Endothelial cell of hepatic sinusoid (primary cell): Measurements from ENCODE around the gene IRX3.

Source experiments
- in situ Hi-C: cut with HindIII; loops from 2 replicates; pipeline ENCODE4 v1.10.0; 2017; ENCODE audit warnings: low sequenced_read_pairs

The IRX3 gene

DNA sequence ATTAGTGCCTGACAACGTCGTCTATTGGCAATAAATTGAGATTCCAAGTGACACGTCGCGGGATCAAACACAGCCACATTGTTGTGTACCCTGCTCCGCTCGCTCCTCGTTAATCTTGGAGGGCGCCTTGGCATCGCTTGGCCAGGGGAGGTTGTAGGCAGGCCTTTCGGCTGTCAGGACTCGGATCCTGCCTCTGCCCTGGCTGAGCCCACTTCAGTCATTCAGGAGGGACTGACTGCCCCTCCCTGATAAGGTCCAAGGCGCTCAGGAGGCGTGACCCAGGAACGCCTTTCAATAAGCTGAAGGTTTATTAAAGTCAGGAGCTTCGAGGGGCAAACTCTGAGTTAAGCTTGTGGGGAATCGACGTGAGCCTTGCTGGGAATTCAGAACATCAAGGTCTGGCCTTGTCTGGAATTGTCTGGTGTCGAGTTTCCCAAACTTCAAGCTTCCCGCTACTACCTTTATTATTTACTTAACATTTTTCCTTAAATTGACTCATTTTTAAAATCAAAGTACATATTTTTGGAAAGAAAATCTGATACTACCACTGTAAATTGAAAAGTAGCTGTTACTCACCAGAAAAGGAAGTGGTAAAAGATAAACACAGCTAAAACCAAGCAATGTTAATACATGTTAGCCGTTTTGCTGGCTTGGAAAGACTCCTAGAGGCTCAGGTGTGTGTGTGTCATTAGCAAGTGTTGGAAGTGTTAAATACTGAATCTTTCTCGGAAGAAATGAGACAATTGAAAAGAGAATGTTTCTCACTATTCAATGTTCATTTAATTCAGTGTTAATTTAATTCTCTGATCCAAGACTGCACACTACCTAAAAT is 5.3 kb upstream of the IRX3 start:
- in situ Hi-C loops = no loop called here

DNA sequence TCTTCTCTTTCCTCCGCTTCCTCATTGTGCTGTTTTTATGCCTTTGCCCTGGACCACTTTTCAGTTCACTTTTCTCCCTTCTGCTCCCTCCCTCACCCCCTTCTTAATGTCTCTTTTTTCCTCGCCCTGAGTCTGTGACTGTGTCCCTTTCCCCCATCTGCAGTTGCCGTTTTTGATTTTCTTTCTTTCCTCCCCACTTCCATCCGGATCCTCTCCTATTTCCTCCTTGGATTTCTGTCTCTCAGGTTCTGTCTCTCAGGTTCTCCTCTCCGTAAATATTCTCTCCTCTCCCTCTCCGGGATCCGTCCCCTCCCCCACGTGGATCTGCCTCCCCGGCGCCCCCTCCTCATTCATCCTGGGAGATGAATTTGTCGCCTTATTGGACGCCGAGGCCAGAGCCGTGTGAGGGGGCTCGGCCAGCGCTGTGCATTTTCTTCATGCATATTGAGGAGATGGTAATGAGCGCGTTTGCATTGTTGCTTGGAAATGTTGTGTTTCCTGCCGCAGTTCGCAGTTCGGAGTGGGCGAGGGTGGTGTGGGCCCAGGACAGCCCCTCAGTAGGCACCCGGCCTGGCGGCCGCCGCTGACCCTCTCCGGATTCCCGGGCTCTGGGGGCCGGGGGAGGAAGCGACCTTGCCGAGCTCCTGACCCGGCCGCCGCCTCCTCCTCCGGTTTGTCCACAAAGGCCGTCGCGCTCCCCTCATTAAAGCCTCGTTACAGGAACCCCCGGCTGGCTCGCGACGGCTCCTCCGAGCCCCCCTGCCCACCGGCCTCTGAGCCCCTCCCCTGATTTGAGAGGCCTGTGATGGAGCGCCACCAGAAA is 4.5 kb upstream of the IRX3 start:
- in situ Hi-C loops = no loop called here

GRCh38 chr16:54289945-54290832 is 3.6 kb upstream of the IRX3 start:
- in situ Hi-C loops = loop anchor here (10.0 kb wide), 2 partner anchors 515 to 645 kb away; partner anchors contain the start of gene IRX5

DNA sequence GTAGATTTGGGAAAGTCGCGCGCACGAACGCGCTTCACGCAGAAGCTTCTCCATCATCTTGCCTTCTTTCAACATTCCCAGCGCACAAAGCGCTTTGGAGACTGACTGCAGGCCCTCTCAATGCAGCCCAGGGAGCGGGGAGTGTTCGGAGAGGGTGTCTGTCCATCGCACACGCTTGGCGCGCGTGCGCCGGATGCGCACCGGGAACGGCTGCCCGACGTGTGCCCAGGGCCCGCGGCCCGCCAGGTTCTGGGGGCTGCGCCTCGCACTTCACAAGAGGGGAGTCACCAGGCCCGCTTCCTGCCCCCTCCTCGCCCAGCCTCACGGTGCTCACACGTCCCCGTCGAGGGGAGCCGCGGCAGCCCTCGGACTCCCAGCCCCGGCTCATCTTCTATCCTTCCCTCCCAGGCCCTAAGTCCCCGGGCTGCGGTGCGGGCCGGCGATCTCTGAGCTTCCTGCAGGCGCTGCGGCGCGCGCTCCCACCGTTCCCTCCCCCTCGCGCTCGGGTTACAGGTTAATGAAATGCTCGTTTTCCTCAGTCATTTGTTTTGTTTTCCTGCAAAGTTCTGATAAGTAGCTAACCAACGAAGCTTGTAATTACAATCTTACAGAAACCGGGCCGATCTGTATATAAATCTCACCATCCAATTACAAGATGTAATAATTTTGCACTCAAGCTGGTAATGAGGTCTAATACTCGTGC is 2.8 kb upstream of the IRX3 start:
- in situ Hi-C loops = loop anchor here (10.0 kb wide), 2 partner anchors 515 to 645 kb away; partner anchors contain the start of gene IRX5

GRCh38 chr16:54288835-54289241 is 2.3 kb upstream of the IRX3 start:
- in situ Hi-C loops = loop anchor here (10.0 kb wide), 2 partner anchors 514 to 646 kb away; partner anchors contain the start of gene IRX5

GRCh38 chr16:54288030-54288834 is 1.6 kb upstream of the IRX3 start:
- in situ Hi-C loops = loop anchor here (10.0 kb wide), 2 partner anchors 513 to 647 kb away; partner anchors contain the start of gene IRX5

DNA sequence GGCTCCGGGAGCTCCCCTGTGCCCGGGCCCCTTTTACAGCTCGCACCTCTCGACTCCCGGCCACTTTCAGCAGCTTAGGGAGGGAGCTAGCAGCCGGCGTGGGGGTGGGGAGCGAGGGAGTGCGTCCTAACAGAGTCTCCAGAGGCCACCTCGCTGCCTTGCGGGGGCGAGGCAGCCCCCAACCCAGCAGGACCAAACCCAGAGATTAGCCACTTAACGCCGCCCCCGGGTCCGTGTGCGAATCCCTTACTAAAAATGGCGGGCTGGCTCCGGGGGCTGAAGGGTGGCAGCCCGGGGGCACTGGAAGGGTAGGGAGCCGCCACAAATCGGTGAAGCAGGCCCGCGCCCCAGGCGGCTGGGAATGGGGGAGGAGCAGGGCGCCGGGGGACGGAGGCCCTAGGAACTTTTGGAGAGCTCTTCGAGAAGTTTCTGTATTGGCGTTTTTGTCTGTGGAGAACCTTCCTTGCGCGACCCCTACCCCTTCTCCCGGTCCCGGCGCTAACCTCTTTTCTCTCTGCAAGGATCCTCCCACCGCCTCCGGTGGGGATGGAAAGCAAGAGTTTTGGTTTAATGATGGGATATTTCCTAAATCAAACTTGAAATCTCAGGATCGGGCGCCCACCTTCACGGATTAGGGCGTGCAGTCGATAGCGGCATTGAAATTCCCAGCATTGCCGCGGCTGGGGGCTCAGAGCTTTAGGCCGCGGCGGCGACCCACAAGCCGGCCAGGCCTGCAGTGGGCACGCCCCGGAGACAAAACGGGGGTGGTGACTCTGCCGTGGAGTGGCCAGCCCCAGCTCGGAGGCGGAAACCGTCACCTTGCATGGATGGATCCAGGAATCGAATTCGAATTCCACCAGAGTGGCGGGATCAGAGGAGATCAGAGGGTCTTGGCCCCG is 793 bp upstream of the IRX3 start:
- in situ Hi-C loops = loop anchor here (10.0 kb wide), 2 partner anchors 513 to 647 kb away; partner anchors contain the start of gene IRX5

GRCh38 chr16:54286090-54286365 is 559 bp downstream of the IRX3 start:
- in situ Hi-C loops = loop anchor here (10.0 kb wide), 2 partner anchors 511 to 649 kb away; partner anchors contain the start of gene IRX5

- in situ Hi-C loops = loop anchor here (10.0 kb wide), 2 partner anchors 511 to 649 kb away; partner anchors contain the start of gene IRX5
Observed at GRCh38 chr16:54285414-54286089, 1.0 kb downstream of the IRX3 start.

- in situ Hi-C loops = loop anchor here (5.0 to 10.0 kb wide), 3 partner anchors 510 to 738 kb away; partner anchors contain the start of gene IRX5
Observed at GRCh38 chr16:54284931-54285413, 1.6 kb downstream of the IRX3 start.

DNA sequence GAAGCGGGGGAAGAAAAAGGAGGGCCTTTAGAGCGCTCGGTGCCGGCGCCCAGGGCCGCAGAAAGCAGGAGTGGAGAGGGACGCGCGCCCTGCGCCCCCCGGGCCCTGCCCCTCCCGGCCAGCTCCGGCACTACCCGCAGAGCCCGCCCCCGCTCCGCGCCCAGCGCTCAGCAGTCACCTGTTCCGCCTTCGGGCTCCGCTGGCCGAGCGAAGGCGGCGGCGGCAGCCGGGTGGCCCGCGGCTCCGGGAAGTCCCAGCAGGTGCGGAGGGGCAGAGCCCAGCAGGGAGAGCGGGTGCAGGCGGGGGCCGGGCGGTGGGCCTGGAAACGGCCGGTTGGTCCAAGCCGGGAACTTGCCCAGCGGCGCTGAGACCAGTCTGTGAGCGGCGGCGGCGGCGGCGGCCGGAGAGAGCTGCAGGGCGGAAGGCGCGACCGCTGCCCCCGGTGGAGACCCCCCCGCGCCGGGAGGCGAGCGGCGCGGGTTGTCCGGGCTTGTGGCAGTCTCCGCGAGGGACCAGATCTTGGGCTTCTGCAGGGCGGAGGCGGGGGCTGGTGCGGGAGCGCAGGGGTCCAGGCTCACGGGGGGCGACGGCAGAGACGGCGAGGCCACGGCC is 2.2 kb downstream of the IRX3 start:
- in situ Hi-C loops = loop anchor here (5.0 to 10.0 kb wide), 3 partner anchors 510 to 737 kb away; partner anchors contain the start of gene IRX5

GRCh38 chr16:54283725-54284318 is 2.8 kb downstream of the IRX3 start:
- in situ Hi-C loops = loop anchor here (5.0 to 10.0 kb wide), 3 partner anchors 509 to 737 kb away; partner anchors contain the start of gene IRX5

GRCh38 chr16:54282928-54283724 is 3.5 kb downstream of the IRX3 start:
- in situ Hi-C loops = loop anchor here (5.0 to 10.0 kb wide), 3 partner anchors 508 to 736 kb away; partner anchors contain the start of gene IRX5

DNA sequence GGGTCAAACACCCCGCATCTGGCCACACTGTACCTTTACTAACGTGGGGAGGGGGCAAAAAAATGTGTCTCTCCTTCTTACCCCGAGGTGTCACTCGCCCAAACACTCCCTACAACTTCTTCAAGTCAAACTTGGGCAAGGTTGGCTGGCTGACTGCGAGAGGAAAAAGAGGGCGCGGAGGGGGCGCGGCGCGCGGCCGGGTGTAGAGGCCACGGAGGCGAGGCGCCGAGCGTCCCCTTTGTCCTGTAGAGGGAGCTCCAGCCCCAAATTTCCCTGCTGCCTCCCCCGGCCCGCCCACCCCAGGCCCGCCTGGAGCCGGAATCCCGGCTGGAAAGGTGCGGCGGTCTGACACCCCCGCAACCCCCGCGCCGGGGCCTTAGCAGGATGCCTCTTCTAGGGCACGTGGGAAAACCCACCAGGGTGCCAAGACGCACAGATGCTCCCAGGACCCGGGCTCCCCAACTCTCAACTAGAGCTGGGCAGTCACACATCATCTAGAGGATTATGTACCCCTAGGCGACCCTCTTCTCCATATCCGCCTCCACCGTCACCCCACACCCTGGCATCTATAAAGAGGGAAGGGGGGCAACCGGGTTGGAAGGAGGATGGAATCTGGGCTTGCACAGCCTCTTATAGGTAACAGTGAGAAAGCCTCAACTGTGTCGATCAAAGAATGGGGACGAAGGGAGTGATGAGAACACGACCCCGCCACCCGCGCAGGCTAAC is 4.2 kb downstream of the IRX3 start:
- in situ Hi-C loops = loop anchor here (5.0 to 10.0 kb wide), 3 partner anchors 508 to 735 kb away; partner anchors contain the start of gene IRX5
